Measurements from ENCODE around the gene PSMB2. TPM values are rescaled to one million over a fixed set of nuclear protein-coding genes. Genes with fewer than 3 reads are reported as not detected.

PSMB2 gene
- total and polyA plus RNA-seq, 2 of the 8 experiments (the other 6 are each of a cell fraction or from before 2014, with no cell fraction given), result 91.4 to 101 TPM

DNA sequence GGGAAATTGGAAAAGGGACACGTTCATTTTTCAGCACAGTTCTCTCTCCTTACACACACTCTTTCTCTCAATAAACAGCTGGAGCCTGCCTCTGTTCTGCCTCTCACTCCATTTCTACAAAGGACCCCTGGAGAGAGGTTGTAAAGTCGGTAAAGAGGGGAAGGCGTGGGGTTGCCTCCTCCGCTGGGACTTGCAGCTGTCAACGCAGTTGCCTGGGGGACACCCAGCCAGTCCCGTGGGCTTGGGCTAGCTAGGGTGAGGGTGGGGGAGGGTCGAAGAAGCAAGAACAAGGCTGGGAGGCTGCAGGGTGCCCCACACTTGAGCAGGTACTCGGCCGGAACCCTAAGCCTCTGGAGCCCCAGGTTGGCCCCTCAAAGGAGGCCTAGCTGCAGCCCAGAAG lies 49.8 kb upstream of the PSMB2 start:
- Histone ChIP-seq H2BK20ac (ENCODE audit: low read length) (peak overlapping the region; percentile 48; the same call in 1 of the 2 replicates), H2BK12ac (ENCODE audit: low read depth, low read length) (peak overlapping the region; percentile 9; the same call in 1 of the 2 replicates), H4K91ac (replicated peaks; ENCODE audit: insufficient read length, low read length) (no peak overlapping the region), H4K8ac (ENCODE audit: extremely low read depth, insufficient read depth, low read length) (no peak overlapping the region; the same call in 1 of the 2 replicates), H3K27me3 (replicated peaks in 1 of 4; ENCODE audit: control insufficient read depth in 3 of 4, extremely low read depth in 1 of 4, insufficient read depth in 3 of 4, low read length in 3 of 4) (no peaks in the 10 kb centered on the region), H2AK5ac (ENCODE audit: low read depth, low read length) (no peak overlapping the region), H3K4me2 (ENCODE audit: insufficient read depth in 1 of 2, low read depth in 2 of 2, low read length in 2 of 2) (peak overlapping the region; percentile 13 to 52; a peak in 3 of 4 replicates), H2BK15ac (ENCODE audit: low read length) (peak overlapping the region; percentile 46; the same call in 1 of the 2 replicates), H3K14ac (ENCODE audit: insufficient read length) (no peak overlapping the region), H3K9me3 (ENCODE audit: insufficient read depth in 2 of 2, low read depth in 1 of 2, low read length in 1 of 2) (no peaks in the 10 kb centered on the region), H3K23me2 (ENCODE audit: low read depth, low read length) (no peaks in the 10 kb centered on the region), H3K79me2 (ENCODE audit: control insufficient read depth in 1 of 2, insufficient read depth in 2 of 2, low read length in 2 of 2) (no peaks in the 10 kb centered on the region), H3K23ac (ENCODE audit: insufficient read length) (no peak overlapping the region), H3K18ac (ENCODE audit: extremely low read depth, low read length) (peak overlapping the region; percentile 60; the same call in 1 of the 2 replicates), H3K27ac (ENCODE audit: low read depth, low read length) (no peak overlapping the region), H3K4me1 (replicated peaks in 1 of 4; ENCODE audit: control insufficient read depth in 3 of 4, insufficient read depth in 4 of 4, low read length in 3 of 4) (peaks cover 2 to 14% (median 5%) of the 10 kb centered on the region in 4 experiments; a peak in 6 of 7 replicates), H3K4ac (replicated peaks; ENCODE audit: insufficient read length, low read depth, low read length) (no peak overlapping the region), H4K20me1 (replicated peaks in 1 of 2; ENCODE audit: control insufficient read depth in 1 of 2, insufficient read depth in 2 of 2, low read length in 2 of 2) (no peaks in the 10 kb centered on the region), H4K5ac (ENCODE audit: insufficient read length, low read depth, low read length) (no peak overlapping the region), H3K4me3 (ENCODE audit: extremely low read depth in 1 of 4, insufficient read depth in 2 of 4, low read depth in 3 of 4, low read length in 4 of 4) (peak overlapping the region in 2 of 4 experiments; percentile 3 to 6; a peak in 3 of 8 replicates), H3K56ac (replicated peaks; ENCODE audit: insufficient read length, low read depth, low read length) (no peak overlapping the region), H3K36me3 (ENCODE audit: control insufficient read depth in 2 of 4, insufficient read depth in 4 of 4, low read length in 3 of 4) (no peaks in the 10 kb centered on the region), H3K9ac (replicated peaks in 1 of 4; ENCODE audit: extremely low read depth in 1 of 4, low read depth in 3 of 4, low read length in 3 of 4) (no peak overlapping the region), H2BK120ac (replicated peaks; ENCODE audit: low read depth, low read length) (no peak overlapping the region), H2BK5ac (ENCODE audit: low read depth, low read length) (peak overlapping the region; percentile 35; the same call in 1 of the 2 replicates), H3K79me1 (ENCODE audit: low read depth, low read length) (no peaks in the 10 kb centered on the region), H2AFZ (ENCODE audit: low read length) (no peak overlapping the region)
- no peak for DNase-seq (ENCODE audit: low read depth in 1 of 2, low spot score in 2 of 2)
- POLR2A ChIA-PET (ENCODE audit: partially characterized antibody), result interaction anchor here (0.7 to 3.2 kb wide), 9 partner anchors 8 to 106 kb away, joined by 3 to 11 read pairs (median 4); partner anchors contain the start of gene C1orf216
- WGBS, 2 experiments (ENCODE audit: extremely low coverage in 1 of 2, insufficient coverage in 1 of 2, insufficient read length in 1 of 2, insufficient replicate concordance in 2 of 2, low coverage in 1 of 2, low lambda C conversion rate in 2 of 2, missing lambda C conversion rate in 1 of 2), result 33% methylated on average over 9 of the region's 9 CpGs; no CpG with 5 or more reads in 1 of the 2 experiments
- CTCF ChIA-PET (ENCODE audit: partially characterized antibody), result interaction anchor here (1.0 to 5.3 kb wide), 6 partner anchors 9 to 45 kb away, joined by 3 to 29 read pairs (median 4); no protein-coding TSS in a partner anchor
- TF ChIP-seq PHF8 (conservative IDR thresholded peaks at IDR 0.05; ENCODE audit: low read depth, low read length) (no peak), CTBP2 (IDR thresholded peaks at IDR 0.05; ENCODE audit: borderline replicate concordance, insufficient read depth, insufficient read length, low read length) (no peak), YY1 (IDR thresholded peaks at IDR 0.05; ENCODE audit: low read depth, low read length) (no peak), BACH1 (IDR thresholded peaks at IDR 0.05; ENCODE audit: low read length) (no peak), KDM1A (IDR thresholded peaks at IDR 0.05; ENCODE audit: borderline replicate concordance, low read length) (no peak)
- FAIRE-seq, result no peak

All from H1 (cell line).